IMR-90 (cell line): ENCODE data around the gene ADCY1. TPM values are rescaled to one million over a fixed set of nuclear protein-coding genes. Genes with fewer than 3 reads are reported as not detected.

Experiments used
- ATAC-seq: fragments of 200-7000 bp; cut with Tn5 transposase; 2 replicates; pipeline ENCODE4 v1.9.1; 2020; ENCODE audit warnings: low read depth, mild to moderate bottlenecking, moderate library complexity
- BruUV-seq: library from RNA; stranded (reverse); fragments of 400-500 nt; replicated peaks from 2 replicates; lab custom pipeline; 2021; lab: Mats Ljungman, UMichigan
- CTCF ChIA-PET: fragments of 300-600 bp; formaldehyde crosslinking; extraction: SDS; loops from one replicate; lab custom pipeline; 2021; ENCODE audit warnings: antibody characterized with exemption; lab: Yijun Ruan, JAX
- POLR2A ChIA-PET: fragments of 300-600 bp; sonication (Branson Sonifier 250); formaldehyde crosslinking; loops from one replicate; lab custom pipeline; 2022; ENCODE audit warnings: antibody characterized with exemption; ENCODE audit not compliant: unreplicated experiment; lab: Charles Lee
- DNase-seq: peaks from one replicate; pipeline ENCODE4 v3.0.0; 2013
- H2AFZ ChIP-seq: replicated peaks from 2 replicates; pipeline ENCODE3; 2013; ENCODE audit warnings: low read length, mild to moderate bottlenecking; ENCODE audit not compliant: poor library complexity
- H2AK5ac ChIP-seq: 2 replicates; pipeline ENCODE4 v1.6.1; 2013; ENCODE audit warnings: low read depth, low read length, inconsistent platforms
- H2AK9ac ChIP-seq: replicated peaks from 2 replicates; pipeline ENCODE3; 2013; ENCODE audit warnings: mild to moderate bottlenecking, low read depth, low read length, moderate library complexity; ENCODE audit not compliant: poor library complexity
- H2BK120ac ChIP-seq: 2 replicates; pipeline ENCODE4 v1.6.1; 2013; ENCODE audit warnings: low read depth, low read length, inconsistent platforms
- H2BK15ac ChIP-seq: 3 replicates; pipeline ENCODE4 v1.6.1; 2013; ENCODE audit warnings: low read depth, low read length, inconsistent platforms
- H2BK20ac ChIP-seq: 2 replicates; pipeline ENCODE4 v1.6.1; 2013; ENCODE audit warnings: low read depth, mild to moderate bottlenecking, inconsistent platforms, low read length, moderate library complexity
- H2BK5ac ChIP-seq: 2 replicates; pipeline ENCODE4 v1.6.1; 2013; ENCODE audit warnings: mild to moderate bottlenecking, low read depth, low read length, inconsistent platforms; ENCODE audit not compliant: poor library complexity, severe bottlenecking
- H3K14ac ChIP-seq: replicated peaks from 2 replicates; pipeline ENCODE4 v1.6.1; 2013; ENCODE audit warnings: low read depth, low read length, inconsistent platforms
- H3K18ac ChIP-seq: 2 replicates; pipeline ENCODE4 v1.6.1; 2013; ENCODE audit warnings: low read depth, low read length, control low read depth
- H3K23ac ChIP-seq: 2 replicates; pipeline ENCODE4 v1.6.1; 2013; ENCODE audit warnings: low read depth, low read length, inconsistent platforms
- H3K27ac ChIP-seq: 2 replicates; pipeline ENCODE4 v1.5.1; 2013; ENCODE audit warnings: mild to moderate bottlenecking, control low read depth, low read length; ENCODE audit not compliant: insufficient read depth
- H3K27me3 ChIP-seq: 2 replicates; pipeline ENCODE4 v1.6.1; 2013; ENCODE audit warnings: low read length; ENCODE audit not compliant: control insufficient read depth, insufficient read depth
- H3K36me3 ChIP-seq: 2 replicates; pipeline ENCODE4 v1.6.1; 2013; ENCODE audit warnings: low read length, mixed read lengths; ENCODE audit not compliant: control insufficient read depth, insufficient read depth
- H3K4ac ChIP-seq: 2 replicates; pipeline ENCODE4 v1.6.1; 2013; ENCODE audit warnings: low read depth, low read length, inconsistent platforms
- H3K4me1 ChIP-seq: 2 replicates; pipeline ENCODE4 v1.6.1; 2013; ENCODE audit warnings: low read length, mixed read lengths; ENCODE audit not compliant: control insufficient read depth, insufficient read depth
- H3K4me2 ChIP-seq: 2 replicates; pipeline ENCODE4 v1.6.1; 2013; ENCODE audit warnings: low read depth, mild to moderate bottlenecking, control low read depth, low read length, moderate library complexity
- H3K4me3 ChIP-seq: 2 replicates; pipeline ENCODE4 v1.5.1; 2013; ENCODE audit warnings: low read depth, mild to moderate bottlenecking, control low read depth, low read length, moderate library complexity; ENCODE audit not compliant: insufficient read depth
- H3K56ac ChIP-seq: 2 replicates; pipeline ENCODE4 v1.6.1; 2013; ENCODE audit warnings: low read length, inconsistent platforms; ENCODE audit not compliant: insufficient read depth; ENCODE audit errors: extremely low read depth
- H3K79me1 ChIP-seq, 2 experiments: 2 replicates each; pipeline ENCODE4 v1.6.1; 2013; ENCODE audit warnings: low read length in 2 of 2, inconsistent platforms in 1 of 2, low read depth in 1 of 2
- H3K9ac ChIP-seq: 2 replicates; pipeline ENCODE4 v1.6.1; 2013; ENCODE audit warnings: low read depth, low read length, control low read depth
- H3K9me1 ChIP-seq: 2 replicates; pipeline ENCODE4 v1.6.1; 2013; ENCODE audit warnings: low read length, inconsistent platforms; ENCODE audit not compliant: insufficient read depth
- H3K9me3 ChIP-seq: 2 replicates; pipeline ENCODE4 v1.6.1; 2013; ENCODE audit warnings: low read length; ENCODE audit not compliant: control insufficient read depth, insufficient read depth
- H4K20me1 ChIP-seq: 2 replicates; pipeline ENCODE4 v1.6.1; 2013; ENCODE audit warnings: low read length, inconsistent platforms; ENCODE audit not compliant: insufficient read depth
- H4K5ac ChIP-seq: 2 replicates; pipeline ENCODE4 v1.6.1; 2013; ENCODE audit warnings: mild to moderate bottlenecking, low read depth, low read length, control low read depth
- H4K8ac ChIP-seq, 2 experiments: 2 replicates each; pipeline ENCODE4 v1.6.1; 2013; ENCODE audit warnings: low read depth in 2 of 2, low read length in 2 of 2, control low read depth in 1 of 2, inconsistent platforms in 1 of 2
- H4K91ac ChIP-seq: 2 replicates; pipeline ENCODE4 v1.6.1; 2013; ENCODE audit warnings: low read depth, low read length, inconsistent platforms; ENCODE audit not compliant: insufficient read depth
- CTCF ChIP-seq: conservative IDR thresholded peaks from 2 replicates; pipeline ENCODE4 v1.5.1; 2012; ENCODE audit warnings: mild to moderate bottlenecking, low read depth, low read length, improper control_type of control experiment
- NFE2L2 ChIP-seq: fragments of 150-350 bp; IDR thresholded peaks from 2 replicates; pipeline ENCODE4 v1.6.1; 2016; ENCODE audit warnings: low read depth, mild to moderate bottlenecking, low read length
- WGBS, 2 experiments: methylation state at CpG; one replicate each; pipeline versions ENCODE4 v1.1.5 to v1.1.7; 2013; ENCODE audit warnings: missing lambda C conversion rate in 2 of 2; ENCODE audit not compliant: insufficient read length in 1 of 2; ENCODE audit errors: extremely low coverage in 2 of 2; 5-methylcytosine and 5-hydroxymethylcytosine counted together
- dilution Hi-C: fragments of 300-500 bp; cut with HindIII; formaldehyde crosslinking; loops from one replicate; pipeline ENCODE4 v1.14.3; 2018; ENCODE audit warnings: low sequenced_read_pairs; ENCODE audit not compliant: unreplicated experiment
- in situ Hi-C: fragments of 300-500 bp; cut with MboI; formaldehyde crosslinking; loops from 3 replicates; pipeline ENCODE4 v1.14.3; 2019; ENCODE audit warnings: low sequenced_read_pairs, inconsistent platforms, mixed read lengths
- intact Hi-C: fragments of 100-400 bp; cut with micrococcal nuclease; formaldehyde crosslinking; loops from 2 replicates; pipeline ENCODE4 v1.10.0; 2022
- polyA plus RNA-seq, 3 experiments: library from polyadenylated mRNA; depleted of rRNA; stranded (reverse); fragments of >200 nt; gene quantifications; 2 replicates each; pipeline ENCODE4 v1.2.3, GENCODE V29; 2012; ENCODE audit warnings: low replicate concordance in 1 of 3
- total RNA-seq: library from RNA; depleted of rRNA; stranded (reverse); fragments of >200 nt; gene quantifications from 2 replicates; pipeline ENCODE4 v1.2.3, GENCODE V29; 2012
- TF ChIP-seq, protein P1 (sequence below): fragments of 150-350 bp; IDR thresholded peaks from 2 replicates; pipeline ENCODE4 v1.6.1; 2016; ENCODE audit warnings: low read depth, mild to moderate bottlenecking, low read length, moderate library complexity, borderline replicate concordance

ADCY1 gene
- total and polyA plus RNA-seq, 2 of the 4 experiments (the other 2 are of a cell fraction) = 0.18 to 0.24 TPM

- ChIA-PET CTCF (no interaction called here), POLR2A (no interaction called here)
- dilution Hi-C loops (no loop called here), intact Hi-C loops (no loop called here), in situ Hi-C loops (no loop called here)
- Histone ChIP-seq H4K20me1 (no peaks in the 10 kb centered on the region), H3K56ac (no peak overlapping the region), H2BK15ac (no peak overlapping the region), H4K91ac (no peak overlapping the region), H3K23ac (no peak overlapping the region), H3K4ac (no peak overlapping the region), H2BK5ac (no peak overlapping the region), H3K9ac (no peak overlapping the region), H2AK5ac (no peak overlapping the region), H3K4me3 (no peak overlapping the region), H3K4me2 (no peak overlapping the region), H4K8ac (no peak overlapping the region), H2BK120ac (no peak overlapping the region), H2AK9ac (no peak overlapping the region), H3K14ac (no peak overlapping the region), H3K9me1 (no peaks in the 10 kb centered on the region), H2BK20ac (no peak overlapping the region), H3K36me3 (no peaks in the 10 kb centered on the region), H3K9me3 (no peaks in the 10 kb centered on the region), H3K27me3 (peaks cover 7% of the 10 kb centered on the region), H3K4me1 (no peaks in the 10 kb centered on the region), H3K27ac (no peak overlapping the region), H3K18ac (no peak overlapping the region), H2AFZ (peak overlapping the region; percentile 56), H3K79me1 (no peaks in the 10 kb centered on the region), H4K5ac (no peak overlapping the region)
- TF ChIP-seq NFE2L2 = no peak
- TF ChIP-seq CTCF = no peak
- TF ChIP-seq, protein P1, sequence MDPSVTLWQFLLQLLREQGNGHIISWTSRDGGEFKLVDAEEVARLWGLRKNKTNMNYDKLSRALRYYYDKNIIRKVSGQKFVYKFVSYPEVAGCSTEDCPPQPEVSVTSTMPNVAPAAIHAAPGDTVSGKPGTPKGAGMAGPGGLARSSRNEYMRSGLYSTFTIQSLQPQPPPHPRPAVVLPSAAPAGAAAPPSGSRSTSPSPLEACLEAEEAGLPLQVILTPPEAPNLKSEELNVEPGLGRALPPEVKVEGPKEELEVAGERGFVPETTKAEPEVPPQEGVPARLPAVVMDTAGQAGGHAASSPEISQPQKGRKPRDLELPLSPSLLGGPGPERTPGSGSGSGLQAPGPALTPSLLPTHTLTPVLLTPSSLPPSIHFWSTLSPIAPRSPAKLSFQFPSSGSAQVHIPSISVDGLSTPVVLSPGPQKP = no peak
- WGBS, 2 experiments = 69% methylated on average over 6 of the region's 15 CpGs; no CpG with 5 or more reads in 1 of the 2 experiments
- DNase-seq (no peak), ATAC-seq (no peak)
- no TSS peak for BruUV-seq
Measured at GRCh38 chr7:45715471-45716352, 141.5 kb downstream of the ADCY1 start.
